ENCODE data around the gene MPZL1.

DNA sequence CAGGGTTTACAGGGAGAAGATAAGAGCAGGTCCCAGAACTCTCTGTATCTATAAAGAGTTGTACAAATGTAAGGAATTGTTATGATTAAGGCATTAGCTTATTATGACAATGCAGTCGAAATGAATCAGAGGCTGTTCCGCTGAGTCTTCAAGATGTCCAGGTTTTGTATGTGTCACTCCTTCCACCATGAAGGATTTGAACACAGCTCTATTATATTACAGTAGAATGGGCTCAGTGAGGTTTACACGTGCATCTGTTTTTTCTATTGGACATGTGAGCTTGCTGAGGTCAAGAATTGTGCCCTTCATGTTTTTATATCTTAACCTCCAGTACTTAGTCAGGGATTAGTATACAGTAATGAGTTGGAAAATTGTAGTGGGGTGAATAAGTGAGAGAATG lies 86.3 kb downstream of the MPZL1 start:
- TF ChIP-seq, protein P1, sequence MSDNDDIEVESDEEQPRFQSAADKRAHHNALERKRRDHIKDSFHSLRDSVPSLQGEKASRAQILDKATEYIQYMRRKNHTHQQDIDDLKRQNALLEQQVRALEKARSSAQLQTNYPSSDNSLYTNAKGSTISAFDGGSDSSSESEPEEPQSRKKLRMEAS (IDR thresholded peaks at IDR 0.05), result no peak
- TF ChIP-seq KDM4A (IDR thresholded peaks at IDR 0.05; ENCODE audit: low read depth, low read length, severe bottlenecking), result no peak
